ENCODE measurements around the gene LHX3. TPM values are rescaled to one million over a fixed set of nuclear protein-coding genes. Genes with fewer than 3 reads are reported as not detected.

LHX3 gene
- total RNA-seq, 2 experiments from 2014 or later, result not detected

GRCh38 chr9:136185596-136186366 is 19.1 kb downstream of the LHX3 start:
- ChIA-PET CTCF (interaction anchor here (1.0 kb wide), 1 partner anchor 41 kb away, joined by 3 read pairs; no protein-coding TSS in a partner anchor), POLR2A (no interaction called here)

DNA sequence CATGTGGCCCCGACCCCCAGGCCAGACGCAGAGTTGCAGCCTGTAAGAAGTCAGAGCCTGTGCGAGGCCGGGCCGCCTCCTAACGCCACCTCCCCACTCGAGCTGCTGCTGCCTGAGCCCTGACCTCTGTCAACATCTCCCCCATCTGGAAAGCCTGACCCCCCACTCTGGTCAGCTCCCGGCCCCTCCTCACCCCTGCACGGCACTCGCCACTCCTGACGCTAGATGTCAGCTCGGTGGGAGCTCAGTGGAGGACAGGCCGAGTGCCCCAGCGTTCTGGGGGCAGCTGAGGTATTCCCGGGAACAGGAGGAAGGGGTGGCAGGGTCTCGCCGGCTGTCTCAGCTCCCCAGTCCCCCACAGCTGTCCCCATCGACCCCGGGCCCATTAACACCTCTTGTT is 19.9 kb downstream of the LHX3 start:
- POLR2A ChIA-PET, result no interaction called here
- CTCF ChIA-PET, result no interaction called here

GRCh38 chr9:136182850-136183422 is 22.0 kb downstream of the LHX3 start:
- ChIA-PET CTCF (no interaction called here), POLR2A (no interaction called here)

GRCh38 chr9:136182420-136182787 is 22.5 kb downstream of the LHX3 start:
- POLR2A ChIA-PET, result no interaction called here
- CTCF ChIA-PET, result no interaction called here

DNA sequence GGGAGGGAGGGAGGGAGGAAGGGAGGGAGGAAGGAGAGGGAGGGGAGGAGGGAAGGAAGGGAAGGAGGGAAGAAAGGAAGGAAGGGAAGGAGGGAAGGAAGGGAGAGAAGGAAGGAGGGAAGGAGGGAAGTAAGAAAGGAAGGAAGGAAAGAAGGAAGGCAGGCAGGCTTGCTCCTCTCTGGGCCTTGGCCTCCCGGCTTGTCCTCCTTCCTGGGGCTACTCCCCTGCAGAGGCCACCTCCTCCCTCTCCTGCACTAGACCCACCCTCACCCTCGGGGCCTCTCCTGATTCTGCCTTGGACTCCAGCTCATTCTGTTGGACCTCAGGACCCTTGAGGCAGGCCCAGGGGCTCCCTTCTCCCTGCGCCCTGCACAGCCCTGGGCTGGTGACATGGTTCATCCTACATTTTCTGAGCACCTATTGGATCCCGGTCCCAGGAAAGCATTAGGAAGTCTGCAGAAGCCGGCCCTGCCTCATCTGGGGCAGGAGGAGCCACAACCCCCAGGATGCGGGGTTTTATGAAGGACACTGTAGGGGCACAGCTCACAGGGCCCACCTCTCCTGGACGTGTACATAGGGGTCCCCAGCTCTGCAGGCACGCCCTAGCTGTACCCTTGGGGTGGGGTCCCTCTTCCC is 23.0 kb downstream of the LHX3 start:
- ChIA-PET CTCF (no interaction called here), POLR2A (no interaction called here)

GRCh38 chr9:136180586-136180985 is 24.3 kb downstream of the LHX3 start:
- ChIA-PET CTCF (no interaction called here), POLR2A (no interaction called here)

DNA sequence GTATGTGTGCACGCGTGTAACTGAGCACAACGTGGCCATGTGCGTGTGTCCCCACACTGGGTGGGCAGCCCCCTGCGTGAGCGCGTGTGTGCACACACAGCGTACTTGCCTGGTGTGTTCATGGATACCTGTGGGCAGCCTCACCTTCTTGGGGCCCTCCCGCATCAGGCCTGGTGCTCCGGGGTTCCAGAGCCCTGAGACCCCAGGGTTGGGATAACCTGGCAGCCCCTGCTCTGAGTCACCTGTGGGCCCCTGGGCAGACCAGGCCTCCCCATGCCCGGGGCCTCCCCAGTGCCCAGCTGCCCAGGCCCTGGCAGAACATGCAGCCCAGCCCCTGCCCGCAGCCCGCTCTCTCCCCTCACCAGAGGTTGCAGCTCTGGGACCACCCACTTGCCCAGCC is 25.2 kb downstream of the LHX3 start:
- POLR2A ChIA-PET, result no interaction called here
- CTCF ChIA-PET, result no interaction called here

DNA sequence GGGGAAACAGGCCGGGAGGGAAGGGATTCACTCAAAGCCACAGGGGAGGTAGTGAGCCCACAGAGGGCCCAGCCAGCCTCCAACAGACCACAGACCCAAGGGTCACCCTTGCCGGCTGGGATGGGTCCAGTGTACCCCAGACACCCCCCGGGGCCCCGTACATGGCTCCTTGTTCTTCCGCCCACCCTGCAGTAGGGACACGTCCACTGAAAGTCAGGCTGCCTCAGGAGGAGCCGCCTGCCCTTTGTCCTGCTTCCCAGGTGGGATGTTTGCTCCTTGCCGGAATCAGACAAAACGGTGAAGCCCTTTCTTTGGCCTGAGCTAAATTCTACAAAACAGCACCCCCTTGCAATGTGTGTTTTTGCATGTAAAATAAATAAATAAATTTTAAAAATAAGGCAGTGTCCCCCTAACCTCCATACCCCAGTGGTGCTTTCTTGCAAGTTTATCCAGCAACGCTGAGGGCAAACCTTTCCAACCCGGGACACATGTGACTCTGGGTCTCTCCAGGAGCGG is 25.8 kb downstream of the LHX3 start:
- CTCF ChIA-PET, result interaction anchor here (1.1 kb wide), 1 partner anchor 9 kb away, joined by 3 read pairs; no protein-coding TSS in a partner anchor
- POLR2A ChIA-PET, result no interaction called here

- CTCF ChIA-PET, result interaction anchor here (1.1 kb wide), 1 partner anchor 8 kb away, joined by 3 read pairs; no protein-coding TSS in a partner anchor
- POLR2A ChIA-PET, result no interaction called here
These were observed 26.2 kb downstream of the LHX3 start for GRCh38 chr9:136178773-136179075.

DNA sequence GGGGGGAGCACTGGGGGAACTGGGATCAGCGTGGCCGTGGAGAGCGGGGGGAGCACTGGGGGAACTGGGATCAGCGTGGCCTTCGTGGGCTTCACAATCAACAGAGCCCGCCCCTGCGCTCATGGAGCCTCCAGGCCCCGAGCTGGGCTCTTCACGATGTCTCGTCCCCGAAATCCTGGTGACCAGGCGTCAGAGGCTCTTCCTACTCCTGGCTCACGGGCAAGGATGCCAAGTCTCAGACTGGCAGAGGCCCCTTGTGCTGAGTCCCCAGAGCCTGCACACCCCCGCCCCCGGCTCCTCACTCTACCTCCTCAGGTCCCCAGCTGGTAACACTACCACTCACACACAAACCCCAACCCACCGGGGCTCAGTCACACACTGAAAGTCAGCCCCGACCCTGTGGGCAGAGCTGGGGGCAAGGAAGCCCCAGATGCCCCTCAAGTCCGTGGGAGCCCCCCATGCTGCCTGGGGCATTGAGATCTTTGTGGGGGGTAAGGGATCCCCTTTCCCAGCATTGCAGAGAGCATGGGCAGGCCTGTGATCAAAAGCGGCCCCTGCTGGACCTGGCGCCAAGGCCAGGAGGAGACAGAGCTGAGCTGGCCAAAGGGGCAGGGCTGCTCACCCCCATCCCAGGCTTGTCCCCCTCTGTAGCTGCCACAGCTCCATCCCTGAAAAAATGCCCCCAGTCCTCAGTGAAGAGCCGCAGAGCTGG is 26.7 kb downstream of the LHX3 start:
- ChIA-PET POLR2A (interaction anchor here (0.6 kb wide), 1 partner anchor 14 kb away, joined by 13 read pairs; no protein-coding TSS in a partner anchor), CTCF (interaction anchor here (1.1 kb wide), 1 partner anchor 8 kb away, joined by 3 read pairs; no protein-coding TSS in a partner anchor)

DNA sequence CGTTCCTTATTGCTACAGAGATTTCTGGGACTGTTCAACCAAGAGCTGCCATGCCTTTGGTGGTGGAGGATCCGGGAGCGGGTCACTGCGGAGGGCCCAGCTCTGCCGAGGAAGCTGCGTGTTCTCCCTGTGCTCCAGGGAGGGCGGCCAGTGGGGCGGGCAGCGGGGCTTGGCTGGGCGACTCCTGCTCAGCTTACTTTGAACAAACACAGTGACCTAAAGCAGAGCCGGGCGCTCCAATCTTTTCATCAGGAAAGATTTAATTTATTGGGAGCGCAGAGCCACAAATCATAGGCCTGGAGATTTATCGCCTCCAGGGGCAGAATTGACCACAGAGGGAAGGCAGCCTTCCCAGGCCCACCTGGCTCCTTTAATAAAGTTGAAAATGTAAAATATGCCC is 27.7 kb downstream of the LHX3 start:
- ChIA-PET POLR2A (no interaction called here), CTCF (no interaction called here)

GRCh38 chr9:136175616-136176197 is 29.2 kb downstream of the LHX3 start:
- ChIA-PET POLR2A (no interaction called here), CTCF (interaction anchor here (0.9 kb wide), 1 partner anchor 24 kb away, joined by 3 read pairs; no protein-coding TSS in a partner anchor)

GRCh38 chr9:136174779-136175615 is 29.9 kb downstream of the LHX3 start:
- ChIA-PET POLR2A (no interaction called here), CTCF (interaction anchor here (0.9 kb wide), 1 partner anchor 23 kb away, joined by 3 read pairs; no protein-coding TSS in a partner anchor)

GRCh38 chr9:136173648-136174290 is 31.2 kb downstream of the LHX3 start:
- POLR2A ChIA-PET, result no interaction called here
- CTCF ChIA-PET, result no interaction called here

DNA sequence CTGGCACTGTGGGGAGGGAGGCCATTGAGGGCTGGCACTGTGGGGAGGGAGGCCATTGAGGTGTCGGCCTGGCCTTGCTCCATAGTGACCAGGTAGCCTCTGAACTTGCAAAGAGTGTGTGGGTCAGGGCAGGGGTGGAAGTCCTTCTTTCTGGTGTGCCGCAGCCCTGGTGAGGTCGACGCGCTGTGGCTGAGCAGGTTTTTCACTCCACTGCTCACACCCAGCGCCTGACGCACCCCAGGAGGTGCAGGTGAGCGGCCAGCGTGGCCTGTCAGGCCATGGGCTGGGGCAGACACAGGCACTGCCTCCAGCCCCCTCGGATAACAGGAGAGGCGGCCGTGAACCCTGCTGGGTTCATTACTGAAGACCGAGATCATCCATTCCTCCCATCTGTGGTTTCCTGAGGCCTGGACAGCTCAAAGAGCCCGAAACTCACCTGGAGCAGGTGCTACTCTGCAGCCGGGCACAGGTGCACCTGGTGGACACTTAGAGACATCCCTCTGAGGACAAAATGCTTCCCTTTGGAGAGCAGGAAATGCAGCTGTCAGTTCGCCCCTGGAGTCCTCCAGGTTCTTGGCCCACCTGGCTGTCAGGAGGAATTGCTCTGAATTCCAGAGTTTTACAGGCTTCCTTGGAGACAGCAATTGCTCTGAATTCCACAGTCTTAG is 32.4 kb downstream of the LHX3 start:
- ChIA-PET POLR2A (no interaction called here), CTCF (no interaction called here)

DNA sequence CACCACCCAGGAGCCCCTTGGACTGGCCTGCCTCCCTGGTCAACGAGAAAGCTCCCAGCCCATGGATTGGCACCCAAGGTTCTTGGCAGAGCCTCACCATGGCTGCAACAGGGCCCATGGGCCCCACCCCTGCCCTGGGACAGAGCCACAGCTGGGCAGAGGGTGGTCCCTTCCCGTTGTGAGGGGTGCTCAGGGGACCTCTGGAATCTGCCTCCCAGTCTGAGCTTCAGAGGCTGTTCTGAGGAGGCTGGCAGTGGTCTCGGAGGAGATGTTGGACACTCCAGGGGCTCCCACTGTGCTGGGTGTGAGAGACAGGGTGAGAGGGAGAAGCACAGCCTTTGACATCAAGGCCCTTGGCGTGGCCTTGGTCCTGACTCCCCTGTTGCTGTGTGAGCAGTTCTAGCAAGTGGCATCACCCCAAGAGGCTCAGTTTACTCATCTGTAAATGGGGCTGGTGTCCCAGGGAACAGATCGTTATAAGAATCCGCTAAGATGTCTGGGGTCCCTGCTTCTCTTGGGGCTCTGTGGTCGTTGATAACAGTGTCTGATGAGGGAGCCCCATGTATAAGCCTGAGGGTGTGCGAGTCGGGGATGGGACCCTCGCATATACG is 33.0 kb downstream of the LHX3 start:
- ChIA-PET CTCF (interaction anchor here (1.8 kb wide), 1 partner anchor 111 kb away, joined by 8 read pairs; no protein-coding TSS in a partner anchor), POLR2A (no interaction called here)

DNA sequence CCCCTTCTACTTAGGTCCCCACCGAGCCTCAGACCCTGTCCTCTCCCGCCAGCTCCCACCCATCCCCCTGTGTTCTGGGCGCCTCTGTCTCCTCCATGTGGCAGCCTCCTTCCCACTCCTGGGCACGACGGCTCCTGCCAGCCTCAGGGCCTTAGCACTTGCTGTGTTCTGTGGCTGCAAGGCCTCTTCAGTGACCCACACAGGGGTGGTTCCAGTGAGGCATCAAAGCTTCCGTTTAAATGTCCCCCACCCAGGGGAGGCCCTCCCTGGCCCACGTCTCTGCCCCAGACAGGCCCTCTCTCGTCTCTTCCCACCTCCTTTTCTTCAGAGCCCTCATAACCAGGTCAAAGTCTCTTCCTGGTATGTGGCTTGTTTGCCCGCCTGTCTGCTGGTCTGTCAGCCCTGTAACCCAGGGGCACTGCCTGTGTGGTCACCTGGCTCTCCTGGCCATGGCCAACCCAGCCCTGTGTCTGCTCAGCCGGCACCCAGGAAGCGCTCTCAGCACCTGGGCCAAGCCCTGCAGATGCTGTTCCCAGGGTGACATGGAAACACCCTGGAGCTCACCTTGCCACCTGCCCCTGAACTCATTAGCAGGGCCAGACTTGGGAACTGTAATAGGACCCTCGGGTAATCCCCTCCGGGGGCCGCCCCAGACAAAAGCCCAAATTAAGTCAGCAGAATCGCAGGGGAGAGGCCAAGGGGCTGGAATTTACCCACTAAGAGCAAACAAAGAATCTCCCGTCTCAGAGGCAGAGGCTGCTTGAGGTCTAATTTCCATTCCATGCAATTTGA is 33.7 kb downstream of the LHX3 start:
- POLR2A ChIA-PET, result no interaction called here
- CTCF ChIA-PET, result interaction anchor here (0.6 to 1.8 kb wide), 6 partner anchors 7 to 204 kb away, joined by 3 to 8 read pairs (median 4); no protein-coding TSS in a partner anchor

Measured in activated CD8-positive, alpha-beta memory T cell treated with anti-CD3 and anti-CD28 coated beads for 36 hours (primary cell).